Naive thymus-derived CD4-positive, alpha-beta T cell (primary cell): ENCODE measurements around the gene AUP1. TPM values are rescaled to one million over a fixed set of nuclear protein-coding genes. Genes with fewer than 3 reads are reported as not detected.
A peak's percentile ranks its signal among the peaks of the same experiment; 100 is the strongest.

Experiments
- ATAC-seq: fragments of 150-1000 bp; cut with Tn5 transposase; 2 replicates; pipeline ENCODE4 v1.10.0; 2021; ENCODE audit warnings: mild to moderate bottlenecking, moderate library complexity
- CTCF ChIA-PET: fragments of 350-600 bp; sonication (Branson Sonifier 250); formaldehyde crosslinking; loops from one replicate; lab custom pipeline; 2021; ENCODE audit warnings: antibody characterized with exemption; lab: Charles Lee
- POLR2A ChIA-PET: fragments of 350-600 bp; sonication (Branson Sonifier 250); formaldehyde crosslinking; loops from one replicate; lab custom pipeline; 2021; ENCODE audit warnings: antibody characterized with exemption, inconsistent platforms; lab: Charles Lee
- DNase-seq, 9 donors: peaks; one replicate each; pipeline versions ENCODE4 v3.0.0 to v3.0.0-alpha.2; 2020 to 2022; ENCODE audit warnings: mixed read lengths in 1 of 9
- H3K27ac ChIP-seq: one replicate; pipeline ENCODE4 v1.7.0; 2013; ENCODE audit warnings: mild to moderate bottlenecking, low read depth, low read length, moderate library complexity
- H3K27me3 ChIP-seq, 2 donors: one replicate each; pipeline ENCODE4 v1.7.0; 2013; ENCODE audit warnings: low read length in 2 of 2, mild to moderate bottlenecking in 2 of 2, moderate library complexity in 2 of 2; ENCODE audit not compliant: control insufficient read depth in 2 of 2, insufficient read depth in 2 of 2
- H3K36me3 ChIP-seq, 3 experiments: 1 replicate in 2 of 3; 2 replicates in 1 of 3; pipeline ENCODE4 v1.7.0; 2013; ENCODE audit warnings: low read length in 3 of 3, mild to moderate bottlenecking in 3 of 3, moderate library complexity in 1 of 3; ENCODE audit not compliant: insufficient read depth in 3 of 3, control insufficient read depth in 2 of 3
- H3K4me1 ChIP-seq, 2 donors: one replicate each; pipeline ENCODE4 v1.7.0; 2013; ENCODE audit warnings: low read length in 2 of 2, mild to moderate bottlenecking in 2 of 2, moderate library complexity in 1 of 2; ENCODE audit not compliant: control insufficient read depth in 2 of 2, insufficient read depth in 2 of 2
- H3K4me3 ChIP-seq: 2 replicates; pipeline ENCODE4 v1.7.0; 2013; ENCODE audit warnings: mild to moderate bottlenecking, low read length
- H3K9me3 ChIP-seq, 3 experiments: 1 replicate in 2 of 3; 2 replicates in 1 of 3; pipeline ENCODE4 v1.7.0; 2013; ENCODE audit warnings: low read length in 3 of 3; ENCODE audit not compliant: control insufficient read depth in 2 of 3
- H3K27ac Mint-ChIP-seq, 9 donors: one replicate each; pipeline ENCODE4 v1.8.0; 2020 to 2022; ENCODE audit warnings: mixed read lengths in 9 of 9, mild to moderate bottlenecking in 8 of 9, moderate library complexity in 5 of 9, inconsistent platforms in 2 of 9
- H3K27me3 Mint-ChIP-seq, 5 donors: one replicate each; pipeline ENCODE4 v1.8.0; 2021 to 2022; ENCODE audit warnings: mixed read lengths in 5 of 5, mild to moderate bottlenecking in 1 of 5
- H3K36me3 Mint-ChIP-seq, 5 donors: one replicate each; pipeline ENCODE4 v1.8.0; 2020 to 2022; ENCODE audit warnings: mixed read lengths in 5 of 5, mild to moderate bottlenecking in 3 of 5, inconsistent platforms in 1 of 5
- H3K4me1 Mint-ChIP-seq, 7 donors: one replicate each; pipeline ENCODE4 v1.8.0; 2020 to 2022; ENCODE audit warnings: mixed read lengths in 7 of 7, mild to moderate bottlenecking in 3 of 7, inconsistent platforms in 1 of 7
- H3K4me3 Mint-ChIP-seq, 10 donors: one replicate each; pipeline ENCODE4 v1.8.0; 2020 to 2022; ENCODE audit warnings: mild to moderate bottlenecking in 10 of 10, mixed read lengths in 10 of 10, moderate library complexity in 6 of 10, inconsistent platforms in 2 of 10
- H3K9me3 Mint-ChIP-seq, 11 donors: one replicate each; pipeline ENCODE4 v1.8.0; 2020 to 2022; ENCODE audit warnings: mixed read lengths in 11 of 11, mild to moderate bottlenecking in 4 of 11, inconsistent platforms in 1 of 11, moderate library complexity in 1 of 11
- intact Hi-C, 2 donors: fragments of 100-400 bp; cut with micrococcal nuclease; formaldehyde crosslinking; loops; one replicate each; pipeline ENCODE4 v1.15.1; 2023
- polyA plus RNA-seq, 2 donors: library from polyadenylated mRNA; unstranded; fragments of 300-500 nt; fragmentation: Illumina TruSeq; gene quantifications; one replicate each; pipeline ENCODE4 v1.2.3, GENCODE V29; 2021
- total RNA-seq, 6 experiments: library from RNA in 5 of 6; stranded (reverse) in 5 of 6; gene quantifications; 1 replicate in 5 of 6; 2 replicates in 1 of 6; pipeline ENCODE4 v1.2.3 and lab custom pipeline; 2021 to 2026

AUP1 gene
- total and polyA plus RNA-seq, 7 experiments from 2014 or later, result 69.7 to 160 (median 139) TPM

DNA sequence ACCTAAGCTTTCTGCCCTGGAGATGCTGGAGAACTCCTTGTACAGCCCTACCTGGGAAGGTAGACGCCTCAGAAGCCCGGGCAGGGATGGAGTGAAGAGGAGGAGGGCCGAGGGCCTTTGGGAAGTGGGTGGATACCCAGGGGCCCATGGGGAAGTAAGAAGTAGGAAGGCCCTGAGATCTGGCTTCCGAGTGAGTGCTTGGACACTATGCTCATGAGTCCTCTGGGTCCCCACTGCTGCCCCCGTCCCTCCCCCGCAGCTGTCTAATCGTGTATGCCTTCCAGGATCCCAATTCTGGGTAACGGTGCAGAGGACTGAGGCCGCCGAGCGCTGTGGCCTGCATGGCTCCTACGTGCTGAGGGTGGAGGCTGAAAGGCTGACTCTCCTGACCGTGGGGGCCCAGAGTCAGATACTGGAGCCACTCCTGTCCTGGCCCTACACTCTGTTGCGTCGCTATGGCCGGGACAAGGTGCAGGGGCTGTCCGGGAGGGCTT is 26.2 kb upstream of the AUP1 start:
- ChIA-PET CTCF (no interaction called here), POLR2A (interaction anchor here (0.6 to 1.2 kb wide), 5 partner anchors 11 to 377 kb away, joined by 3 to 4 read pairs (median 3); partner anchors contain the start of genes AUP1, HTRA2 and MOB1A)
- DNase-seq, result no peak
- peaks cover 6 to 19% (median 11%) of the 10 kb centered on the region in 5 donors for H3K27me3 Mint-ChIP-seq
- peaks cover 0 to 4% (median 0%) of the 10 kb centered on the region in 5 donors for H3K36me3 Mint-ChIP-seq
- Histone ChIP-seq H3K4me1 (peaks cover 7 to 10% of the 10 kb centered on the region in 2 donors), H3K4me3 (peak overlapping the region; percentile 70), H3K27ac (peak overlapping the region; percentile 76), H3K27me3 (no peaks in the 10 kb centered on the region), H3K9me3 (no peaks in the 10 kb centered on the region), H3K36me3 (peaks cover 0 to 3% (median 0%) of the 10 kb centered on the region in 3 experiments)
- H3K4me3 Mint-ChIP-seq, result peak overlapping the region; percentile 85 to 96 (median 92)
- ATAC-seq, result no peak
- no peaks in the 10 kb centered on the region for H3K9me3 Mint-ChIP-seq
- peaks cover 9 to 35% (median 18%) of the 10 kb centered on the region in 7 donors for H3K4me1 Mint-ChIP-seq
- peak overlapping the region in 8 of 9 donors; percentile 62 to 95 (median 86) for H3K27ac Mint-ChIP-seq
- intact Hi-C loops, result loop anchor here (1.0 to 10.0 kb wide), 5 partner anchors 31 to 1171 kb away; partner anchors contain the start of genes ALMS1 (in 1 of the 2), HK2 (in 1 of the 2) and PCGF1 (in 1 of the 2)

GRCh38 chr2:74554820-74555531 is 25.5 kb upstream of the AUP1 start:
- peaks cover 7 to 10% of the 10 kb centered on the region in 2 donors for H3K4me1 ChIP-seq
- H3K4me3 ChIP-seq, result peak overlapping the region; percentile 70
- no peaks in the 10 kb centered on the region for H3K9me3 Mint-ChIP-seq
- no peaks in the 10 kb centered on the region for H3K9me3 ChIP-seq
- peaks cover 9 to 32% (median 16%) of the 10 kb centered on the region in 7 donors for H3K4me1 Mint-ChIP-seq
- CTCF ChIA-PET, result no interaction called here
- peak overlapping the region; percentile 85 to 96 (median 92) for H3K4me3 Mint-ChIP-seq
- H3K36me3 Mint-ChIP-seq, result peaks cover 0 to 4% (median 0%) of the 10 kb centered on the region in 5 donors
- intact Hi-C loops, result loop anchor here (1.0 to 10.0 kb wide), 12 partner anchors 19 to 1170 kb away; partner anchors contain the start of genes AUP1 (in 2 of the 2), HTRA2 (in 2 of the 2), PCGF1 (in 2 of the 2) and SEMA4F (in 2 of the 2)
- ATAC-seq, result peak; percentile 62
- DNase-seq, result peak in 5 of 9 donors; percentile 29 to 60 (median 37)
- peaks cover 0 to under 1% of the 10 kb centered on the region in 2 donors for H3K27me3 ChIP-seq
- peaks cover 0 to 3% (median 0%) of the 10 kb centered on the region in 3 experiments for H3K36me3 ChIP-seq
- H3K27ac ChIP-seq, result peak overlapping the region; percentile 76
- POLR2A ChIA-PET, result interaction anchor here (0.6 to 1.2 kb wide), 6 partner anchors 12 to 376 kb away, joined by 3 to 4 read pairs (median 3); partner anchors contain the start of genes AUP1, HTRA2 and MOB1A
- peaks cover 12 to 20% (median 18%) of the 10 kb centered on the region in 5 donors for H3K27me3 Mint-ChIP-seq
- H3K27ac Mint-ChIP-seq, result peak overlapping the region; percentile 62 to 95 (median 86)

DNA sequence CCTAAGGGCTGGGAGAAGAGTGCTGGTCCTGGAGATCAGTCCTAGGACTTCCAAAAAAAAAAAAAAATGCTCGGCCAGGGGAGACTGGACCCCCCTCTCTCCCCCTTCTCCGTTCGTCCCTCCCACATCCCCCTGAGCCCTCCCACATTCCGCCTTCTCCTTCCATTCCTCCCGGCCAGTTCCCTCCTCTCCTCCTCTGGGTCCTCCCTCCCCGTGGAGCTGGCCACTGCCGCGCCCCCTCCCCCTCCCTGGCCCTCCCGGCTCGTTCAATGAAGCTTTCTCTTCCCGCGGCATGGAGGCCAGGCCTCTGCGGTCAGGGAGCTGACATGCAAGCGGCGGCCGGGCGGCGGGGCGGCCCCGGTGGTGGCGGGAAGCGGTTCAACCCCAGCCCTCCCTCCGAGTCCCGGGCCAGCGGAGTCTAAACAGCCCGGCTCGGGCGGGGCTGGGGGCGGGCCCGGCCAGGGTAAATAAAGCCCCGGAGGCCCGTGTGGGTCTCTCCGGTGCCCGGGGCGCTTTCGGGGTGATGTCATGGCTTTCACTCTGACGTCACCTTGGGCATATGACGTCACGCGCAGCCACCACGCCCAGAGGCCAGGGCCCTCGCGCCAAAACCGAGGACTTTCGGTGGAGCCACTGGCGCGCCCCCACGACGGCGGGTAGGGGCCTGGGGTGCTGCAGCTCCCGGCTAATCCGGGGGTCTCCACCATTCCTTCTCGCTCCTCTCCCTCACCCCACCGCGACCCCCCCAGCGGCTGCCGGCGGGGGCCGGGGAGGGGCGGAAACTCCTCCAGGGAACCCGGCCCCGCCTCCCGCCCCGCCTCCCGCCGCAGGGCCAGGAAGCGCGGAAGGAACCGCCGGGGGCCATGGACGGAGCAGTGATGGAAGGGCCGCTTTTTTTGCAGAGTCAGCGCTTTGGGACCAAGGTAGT is 24.6 kb upstream of the AUP1 start, which contains the start of the genes DOK1 and LOXL3:
Gene DOK1, plus strand, starts transcription at position 829 of the 928 bp plus-strand sequence. Its CDS starts 35 bp downstream, at position 864.
Gene LOXL3, minus strand, starts transcription at position 51 of the 928 bp plus-strand sequence. CDS start 1,308 bp downstream, outside the sequence.
- Mint-ChIP-seq H3K27ac (peak within 1 kb of the TSS; percentile 62 to 95 (median 86)), H3K36me3 (peaks cover 0 to 4% (median 0%) of the 10 kb centered on the region in 5 donors), H3K27me3 (peaks cover 21 to 27% (median 24%) of the 10 kb centered on the region in 5 donors), H3K4me1 (peaks cover 9 to 31% (median 18%) of the 10 kb centered on the region in 7 donors), H3K9me3 (no peaks in the 10 kb centered on the region), H3K4me3 (peak within 1 kb of the TSS; percentile 85 to 96 (median 92))
- Histone ChIP-seq H3K9me3 (no peaks in the 10 kb centered on the region), H3K4me3 (peak within 1 kb of the TSS; percentile 70), H3K4me1 (peaks cover 7 to 16% of the 10 kb centered on the region in 2 donors), H3K27ac (peak within 1 kb of the TSS; percentile 76), H3K27me3 (peaks cover 0 to 9% of the 10 kb centered on the region in 2 donors), H3K36me3 (peaks cover 0 to 3% (median 0%) of the 10 kb centered on the region in 3 experiments)
- DNase-seq (peak; percentile 70 to 87 (median 78)), ATAC-seq (peak; percentile 86)
- intact Hi-C loops, result loop anchor here (1.0 to 10.0 kb wide), 10 partner anchors 20 to 1169 kb away; partner anchors contain the start of genes AUP1 (in 2 of the 2), HTRA2 (in 2 of the 2), PCGF1 (in 2 of the 2) and SEMA4F (in 2 of the 2)
- ChIA-PET POLR2A (interaction anchor here (0.9 to 1.2 kb wide), 4 partner anchors 21 to 98 kb away, joined by 3 read pairs; no protein-coding TSS in a partner anchor), CTCF (no interaction called here)

- Mint-ChIP-seq H3K9me3 (no peaks in the 10 kb centered on the region), H3K4me3 (peak overlapping the region; percentile 62 to 89 (median 76)), H3K4me1 (peaks cover 13 to 33% (median 22%) of the 10 kb centered on the region in 7 donors), H3K27ac (peak overlapping the region; percentile 44 to 89 (median 79)), H3K27me3 (peaks cover 26 to 32% (median 29%) of the 10 kb centered on the region in 5 donors), H3K36me3 (peaks cover 0 to 4% (median 0%) of the 10 kb centered on the region in 5 donors)
- H3K27ac ChIP-seq, result no peak overlapping the region
- H3K4me3 ChIP-seq, result no peak overlapping the region
- ATAC-seq (no peak), DNase-seq (no peak)
- peaks cover 0 to 3% (median 0%) of the 10 kb centered on the region in 3 experiments for H3K36me3 ChIP-seq
- intact Hi-C loops, result loop anchor here (5.0 to 10.0 kb wide), 2 partner anchors 99 to 1168 kb away; partner anchors contain the start of genes ALMS1 (in 1 of the 2) and SEMA4F (in 1 of the 2)
- H3K4me1 ChIP-seq, result peaks cover 7 to 23% of the 10 kb centered on the region in 2 donors
- CTCF ChIA-PET, result no interaction called here
- H3K27me3 ChIP-seq, result peaks cover 0 to 15% of the 10 kb centered on the region in 2 donors
- POLR2A ChIA-PET, result interaction anchor here (0.9 to 1.0 kb wide), 3 partner anchors 20 to 26 kb away, joined by 3 read pairs; no protein-coding TSS in a partner anchor
- H3K9me3 ChIP-seq, result no peaks in the 10 kb centered on the region
Measured at GRCh38 chr2:74552914-74553811, 23.7 kb upstream of the AUP1 start.
